ENCODE results near the gene KISS1.

- no peak for TF ChIP-seq POLR2A (IDR thresholded peaks at IDR 0.05; ENCODE audit: low read length)
- TF ChIP-seq GATA1 (IDR thresholded peaks at IDR 0.05; ENCODE audit: low read depth, low read length): no peak
These were observed 29.8 kb upstream of the KISS1 start for GRCh38 chr1:204225841-204226735.
